GM06990 (cell line): ENCODE results near the gene MYOD1.

Source experiments
- DNase-seq: peaks from one replicate; pipeline ENCODE4 v3.0.0-alpha.2; 2011; ENCODE audit not compliant: insufficient read length; ENCODE audit errors: extremely low read depth
- H3K27me3 ChIP-seq: replicated peaks from 2 replicates; pipeline ENCODE4 v1.6.0; 2011; ENCODE audit warnings: low read length; ENCODE audit not compliant: control insufficient read depth, insufficient read depth
- H3K36me3 ChIP-seq: 2 replicates; pipeline ENCODE4 v1.5.1; 2011; ENCODE audit warnings: low read length; ENCODE audit not compliant: control insufficient read depth, insufficient read depth
- H3K4me3 ChIP-seq: replicated peaks from 2 replicates; pipeline ENCODE4 v1.5.1; 2011; ENCODE audit warnings: low read depth, mild to moderate bottlenecking, control low read depth, low read length
- TF ChIP-seq, protein P1 (sequence below): IDR thresholded peaks from 2 replicates; pipeline ENCODE4 v1.5.1; 2011; ENCODE audit warnings: low read length, control low read depth, mild to moderate bottlenecking, inconsistent platforms; ENCODE audit not compliant: insufficient read depth, poor library complexity, severe bottlenecking

Gene MYOD1

GRCh38 chr11:17736930-17737817 lies 17.8 kb downstream of the MYOD1 start:
- no peak overlapping the region for H3K4me3 ChIP-seq
- H3K27me3 ChIP-seq: peaks cover 2% of the 10 kb centered on the region; the same call in 1 of the 2 replicates
- TF ChIP-seq, protein P1, sequence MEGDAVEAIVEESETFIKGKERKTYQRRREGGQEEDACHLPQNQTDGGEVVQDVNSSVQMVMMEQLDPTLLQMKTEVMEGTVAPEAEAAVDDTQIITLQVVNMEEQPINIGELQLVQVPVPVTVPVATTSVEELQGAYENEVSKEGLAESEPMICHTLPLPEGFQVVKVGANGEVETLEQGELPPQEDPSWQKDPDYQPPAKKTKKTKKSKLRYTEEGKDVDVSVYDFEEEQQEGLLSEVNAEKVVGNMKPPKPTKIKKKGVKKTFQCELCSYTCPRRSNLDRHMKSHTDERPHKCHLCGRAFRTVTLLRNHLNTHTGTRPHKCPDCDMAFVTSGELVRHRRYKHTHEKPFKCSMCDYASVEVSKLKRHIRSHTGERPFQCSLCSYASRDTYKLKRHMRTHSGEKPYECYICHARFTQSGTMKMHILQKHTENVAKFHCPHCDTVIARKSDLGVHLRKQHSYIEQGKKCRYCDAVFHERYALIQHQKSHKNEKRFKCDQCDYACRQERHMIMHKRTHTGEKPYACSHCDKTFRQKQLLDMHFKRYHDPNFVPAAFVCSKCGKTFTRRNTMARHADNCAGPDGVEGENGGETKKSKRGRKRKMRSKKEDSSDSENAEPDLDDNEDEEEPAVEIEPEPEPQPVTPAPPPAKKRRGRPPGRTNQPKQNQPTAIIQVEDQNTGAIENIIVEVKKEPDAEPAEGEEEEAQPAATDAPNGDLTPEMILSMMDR: no peak
- no peak for DNase-seq
- H3K36me3 ChIP-seq: no peaks in the 10 kb centered on the region

GRCh38 chr11:17738151-17738973 lies 19.0 kb downstream of the MYOD1 start:
- Histone ChIP-seq H3K36me3 (no peaks in the 10 kb centered on the region), H3K4me3 (no peak overlapping the region)
- no peak for DNase-seq

GRCh38 chr11:17739945-17740338 lies 20.6 kb downstream of the MYOD1 start:
- TF ChIP-seq, protein P1: no peak
- H3K27me3 ChIP-seq: peaks cover 2% of the 10 kb centered on the region; the same call in 1 of the 2 replicates
- H3K36me3 ChIP-seq: no peaks in the 10 kb centered on the region
- DNase-seq: no peak
- no peak overlapping the region for H3K4me3 ChIP-seq

More at GRCh38 chr11:17738151-17738973, 19.0 kb downstream of the MYOD1 start:
- H3K27me3 ChIP-seq: peaks cover 2% of the 10 kb centered on the region; the same call in 1 of the 2 replicates
- TF ChIP-seq, protein P1: no peak

- no peak overlapping the region for H3K4me3 ChIP-seq
- no peaks in the 10 kb centered on the region for H3K36me3 ChIP-seq
- peaks cover 2% of the 10 kb centered on the region; the same call in 1 of the 2 replicates for H3K27me3 ChIP-seq
- DNase-seq: no peak
- TF ChIP-seq, protein P1: no peak
These were observed 21.4 kb downstream of the MYOD1 start for GRCh38 chr11:17740649-17741235.

DNA sequence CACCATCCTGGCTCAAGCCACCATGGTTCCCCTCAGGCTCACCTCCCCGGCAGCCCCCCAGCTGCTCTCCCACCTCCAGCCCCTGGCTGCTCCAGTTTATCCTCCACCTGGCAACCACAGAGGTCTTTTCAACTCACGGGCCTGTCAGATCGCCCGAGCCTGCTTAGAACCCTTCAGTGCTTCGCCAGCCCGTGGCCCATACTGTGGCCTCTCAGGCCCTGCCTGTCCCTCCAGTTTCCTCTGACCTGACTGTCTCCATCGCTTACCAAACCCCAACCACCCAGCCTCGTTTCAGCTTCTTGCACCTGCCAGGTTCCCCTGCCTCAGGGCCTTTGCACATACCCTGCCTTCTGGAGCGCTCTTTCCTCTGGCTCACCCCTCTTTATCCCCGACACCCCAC lies 22.1 kb downstream of the MYOD1 start:
- H3K27me3 ChIP-seq: peaks cover 2% of the 10 kb centered on the region
- TF ChIP-seq, protein P1: no peak
- no peak for DNase-seq
- no peaks in the 10 kb centered on the region for H3K36me3 ChIP-seq
- H3K4me3 ChIP-seq: no peak overlapping the region
